Sigmoid colon (tissue), 4 donors: Measurements from ENCODE around the gene TUBD1.
"Not testable (repeated sequence)": the region's sequence is repeated elsewhere in the genome, so short reads cannot be mapped to it uniquely, and the experiment has no call there.

Experiments used
- EP300 ChIP-seq, 4 donors: sonication (generic); formaldehyde crosslinking; IDR thresholded peaks; one replicate each; pipeline ENCODE4 v1.6.1; 2017; ENCODE audit warnings: antibody characterized with exemption in 4 of 4
- POLR2A ChIP-seq, 2 donors: fragments of 450-650 bp; IDR thresholded peaks; one replicate each; pipeline ENCODE4 v1.6.1; 2016; ENCODE audit warnings: antibody characterized with exemption in 2 of 2, mild to moderate bottlenecking in 2 of 2, moderate library complexity in 2 of 2
- POLR2AphosphoS5 ChIP-seq, 4 donors: sonication (generic); formaldehyde crosslinking; IDR thresholded peaks; one replicate each; pipeline ENCODE4 v1.6.1; 2017; ENCODE audit warnings: antibody characterized with exemption in 4 of 4
- TF ChIP-seq, protein P1 (sequence below), 4 experiments: fragments of 450-650 bp in 3 of 4; fragments of 200-600 bp in 1 of 4; IDR thresholded peaks; one replicate each; pipeline ENCODE4 v1.5.1; 2016 to 2019; ENCODE audit warnings: antibody characterized with exemption in 4 of 4, mild to moderate bottlenecking in 3 of 4, moderate library complexity in 2 of 4

- TF ChIP-seq, protein P1, sequence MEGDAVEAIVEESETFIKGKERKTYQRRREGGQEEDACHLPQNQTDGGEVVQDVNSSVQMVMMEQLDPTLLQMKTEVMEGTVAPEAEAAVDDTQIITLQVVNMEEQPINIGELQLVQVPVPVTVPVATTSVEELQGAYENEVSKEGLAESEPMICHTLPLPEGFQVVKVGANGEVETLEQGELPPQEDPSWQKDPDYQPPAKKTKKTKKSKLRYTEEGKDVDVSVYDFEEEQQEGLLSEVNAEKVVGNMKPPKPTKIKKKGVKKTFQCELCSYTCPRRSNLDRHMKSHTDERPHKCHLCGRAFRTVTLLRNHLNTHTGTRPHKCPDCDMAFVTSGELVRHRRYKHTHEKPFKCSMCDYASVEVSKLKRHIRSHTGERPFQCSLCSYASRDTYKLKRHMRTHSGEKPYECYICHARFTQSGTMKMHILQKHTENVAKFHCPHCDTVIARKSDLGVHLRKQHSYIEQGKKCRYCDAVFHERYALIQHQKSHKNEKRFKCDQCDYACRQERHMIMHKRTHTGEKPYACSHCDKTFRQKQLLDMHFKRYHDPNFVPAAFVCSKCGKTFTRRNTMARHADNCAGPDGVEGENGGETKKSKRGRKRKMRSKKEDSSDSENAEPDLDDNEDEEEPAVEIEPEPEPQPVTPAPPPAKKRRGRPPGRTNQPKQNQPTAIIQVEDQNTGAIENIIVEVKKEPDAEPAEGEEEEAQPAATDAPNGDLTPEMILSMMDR (IDR thresholded peaks at IDR 0.05): not testable (repeated sequence)
- TF ChIP-seq POLR2A, POLR2AphosphoS5, EP300 (IDR thresholded peaks at IDR 0.05): not testable (repeated sequence)
Observed at GRCh38 chr17:59920637-59921036, 27.9 kb upstream of the TUBD1 start.
